Tibial nerve (tissue), 3 donors: ENCODE results near the gene UPF3B.
"Not testable (repeated sequence)": the region's sequence is repeated elsewhere in the genome, so short reads cannot be mapped to it uniquely, and the experiment has no call there.

Experiments used
- CTCF ChIP-seq, 5 experiments: fragments of 200-600 bp in 3 of 5; fragments of 450-650 bp in 2 of 5; sonication (generic) in 3 of 5; IDR thresholded peaks; one replicate each; pipeline ENCODE4 v1.5.1; 2016 to 2019; ENCODE audit warnings: antibody characterized with exemption in 5 of 5, mild to moderate bottlenecking in 3 of 5, moderate library complexity in 2 of 5
- POLR2A ChIP-seq, 2 donors: fragments of 450-650 bp; IDR thresholded peaks; one replicate each; pipeline ENCODE4 v1.6.1; 2017; ENCODE audit warnings: antibody characterized with exemption in 2 of 2, mild to moderate bottlenecking in 2 of 2, moderate library complexity in 2 of 2

GRCh38 chrX:119891961-119892692 is 39.4 kb upstream of the UPF3B start:
- not testable (repeated sequence) for TF ChIP-seq CTCF, POLR2A (IDR thresholded peaks at IDR 0.05)
